GM23338 (cell line): ENCODE data around the gene WIF1. TPM values are rescaled to one million over a fixed set of nuclear protein-coding genes. Genes with fewer than 3 reads are reported as not detected.

Source experiments
- ATAC-seq: fragments of 200-7000 bp; cut with Tn5 transposase; 3 replicates; pipeline ENCODE4 v1.9.1; 2020
- DNase-seq: peaks from one replicate; pipeline ENCODE4 v3.0.0-alpha.2; 2015; ENCODE audit warnings: low spot score
- H2AFZ ChIP-seq: fragments of 200-600 bp; sonication (generic); 2 replicates; pipeline ENCODE4 v1.8.0; 2016; ENCODE audit warnings: antibody characterized with exemption, mild to moderate bottlenecking, moderate library complexity
- H3F3A ChIP-seq: fragments of 200-600 bp; sonication (generic); replicated peaks from 2 replicates; pipeline ENCODE4 v1.8.0; 2017; ENCODE audit warnings: antibody characterized with exemption, mixed run types, low read depth
- H3K27ac ChIP-seq: fragments of 200-600 bp; sonication (generic); 2 replicates; pipeline ENCODE4 v1.6.1; 2016; ENCODE audit warnings: low read depth
- H3K27me3 ChIP-seq: fragments of 200-600 bp; sonication (generic); 2 replicates; pipeline ENCODE4 v1.8.0; 2016; ENCODE audit warnings: mild to moderate bottlenecking, mixed run types, moderate library complexity; ENCODE audit not compliant: insufficient read depth
- H3K36me3 ChIP-seq: fragments of 200-600 bp; sonication (generic); 2 replicates; pipeline ENCODE4 v1.8.0; 2016; ENCODE audit warnings: mild to moderate bottlenecking; ENCODE audit not compliant: insufficient read depth
- H3K4me1 ChIP-seq: fragments of 200-600 bp; sonication (generic); 2 replicates; pipeline ENCODE4 v1.8.0; 2016; ENCODE audit warnings: mild to moderate bottlenecking, moderate library complexity; ENCODE audit not compliant: insufficient read depth
- H3K4me2 ChIP-seq: fragments of 200-600 bp; sonication (generic); 2 replicates; pipeline ENCODE4 v1.7.1; 2017; ENCODE audit warnings: mixed run types
- H3K4me3 ChIP-seq: fragments of 200-600 bp; sonication (generic); 2 replicates; pipeline ENCODE4 v1.6.1; 2016; ENCODE audit warnings: mixed run types
- H3K79me2 ChIP-seq: fragments of 200-600 bp; sonication (generic); replicated peaks from 2 replicates; pipeline ENCODE4 v1.8.0; 2017; ENCODE audit warnings: mild to moderate bottlenecking; ENCODE audit not compliant: insufficient read depth
- H3K9me2 ChIP-seq: fragments of 200-600 bp; sonication (generic); 2 replicates; pipeline ENCODE4 v1.8.0; 2017; ENCODE audit not compliant: insufficient read depth
- H4K20me1 ChIP-seq: fragments of 200-600 bp; sonication (generic); replicated peaks from 2 replicates; pipeline ENCODE4 v1.8.0; 2017; ENCODE audit warnings: mild to moderate bottlenecking; ENCODE audit not compliant: insufficient read depth
- H3K27ac Mint-ChIP-seq: 2 replicates; pipeline ENCODE4 v1.8.0; 2020; ENCODE audit warnings: inconsistent platforms, mild to moderate bottlenecking, moderate library complexity, mixed read lengths
- H3K27me3 Mint-ChIP-seq: 3 replicates; pipeline ENCODE4 v1.8.0; 2022; ENCODE audit warnings: low read depth, mild to moderate bottlenecking, moderate library complexity, mixed read lengths, inconsistent platforms; ENCODE audit not compliant: insufficient read depth, poor library complexity
- H3K36me3 Mint-ChIP-seq: 3 replicates; pipeline ENCODE4 v1.8.0; 2021; ENCODE audit warnings: low read depth, mild to moderate bottlenecking, inconsistent platforms, moderate library complexity, mixed read lengths
- H3K4me1 Mint-ChIP-seq: 3 replicates; pipeline ENCODE4 v1.8.0; 2020; ENCODE audit warnings: mild to moderate bottlenecking, inconsistent platforms, mixed read lengths
- H3K4me3 Mint-ChIP-seq: 3 replicates; pipeline ENCODE4 v1.8.0; 2021; ENCODE audit warnings: moderate library complexity, mild to moderate bottlenecking, inconsistent platforms, mixed read lengths
- H3K9me3 Mint-ChIP-seq: 3 replicates; pipeline ENCODE4 v1.8.0; 2020; ENCODE audit warnings: moderate library complexity, mild to moderate bottlenecking, inconsistent platforms, mixed read lengths
- CREB1 ChIP-seq: fragments of 250-450 bp; sonication (Bioruptor Pico); IDR thresholded peaks from 2 replicates; pipeline ENCODE4 v1.5.0; 2020; ENCODE audit warnings: low read depth, mild to moderate bottlenecking, moderate library complexity
- EZH2phosphoT487 ChIP-seq: fragments of 200-600 bp; sonication (generic); IDR thresholded peaks from one replicate; pipeline ENCODE4 v1.8.1; 2018; ENCODE audit warnings: antibody characterized with exemption; ENCODE audit not compliant: unreplicated experiment
- JUNB ChIP-seq: IDR thresholded peaks from one replicate; pipeline ENCODE4 v1.6.1; 2016; ENCODE audit warnings: antibody characterized with exemption; ENCODE audit not compliant: unreplicated experiment
- NANOG ChIP-seq: IDR thresholded peaks from 2 replicates; pipeline ENCODE4 v1.6.1; 2016; ENCODE audit warnings: antibody characterized with exemption, borderline replicate concordance
- STAT1 ChIP-seq: IDR thresholded peaks from one replicate; pipeline ENCODE4 v1.6.1; 2016; ENCODE audit warnings: antibody characterized with exemption; ENCODE audit not compliant: unreplicated experiment
- ZNF114 ChIP-seq: fragments of 250-450 bp; sonication (Bioruptor Pico); IDR thresholded peaks from 2 replicates; pipeline ENCODE4 v1.5.0; 2020; ENCODE audit warnings: mild to moderate bottlenecking, moderate library complexity
- polyA plus RNA-seq: library from polyadenylated mRNA; unstranded; fragments of >200 nt; fragmentation: Nextera tagmentation; extraction: Ambion mirVana; gene quantifications from 2 replicates; pipeline ENCODE4 v1.2.1, GENCODE V29; 2016
- total RNA-seq: library from RNA; depleted of rRNA; stranded (reverse); fragments of >200 nt; shearing (Covaris generic); gene quantifications from 2 replicates; pipeline ENCODE4 v1.2.3, GENCODE V29; 2014
- TF ChIP-seq, protein P1 (sequence below): fragments of 250-450 bp; sonication (Bioruptor Pico); IDR thresholded peaks from 2 replicates; pipeline ENCODE4 v1.5.0; 2020; ENCODE audit warnings: mild to moderate bottlenecking, moderate library complexity
- TF ChIP-seq, protein P2 (sequence below): IDR thresholded peaks from one replicate; pipeline ENCODE4 v1.6.1; 2018; ENCODE audit warnings: antibody characterized with exemption; ENCODE audit not compliant: unreplicated experiment
- TF ChIP-seq, protein P3 (sequence below): IDR thresholded peaks from 2 replicates; pipeline ENCODE4 v1.6.1; 2016; ENCODE audit warnings: antibody characterized with exemption
- TF ChIP-seq, protein P4 (sequence below), 2 experiments: fragments of 200-600 bp in 1 of 2; sonication (generic) in 1 of 2; conservative IDR thresholded peaks; 2 replicates each; pipeline versions ENCODE4 v1.5.1 to v1.6.1; 2016 to 2017; ENCODE audit warnings: antibody characterized with exemption in 2 of 2, low read depth in 2 of 2, mild to moderate bottlenecking in 2 of 2, moderate library complexity in 1 of 2

Gene WIF1
- total and polyA plus RNA-seq, 2 experiments from 2014 or later: 4.1 to 4.2 TPM

DNA sequence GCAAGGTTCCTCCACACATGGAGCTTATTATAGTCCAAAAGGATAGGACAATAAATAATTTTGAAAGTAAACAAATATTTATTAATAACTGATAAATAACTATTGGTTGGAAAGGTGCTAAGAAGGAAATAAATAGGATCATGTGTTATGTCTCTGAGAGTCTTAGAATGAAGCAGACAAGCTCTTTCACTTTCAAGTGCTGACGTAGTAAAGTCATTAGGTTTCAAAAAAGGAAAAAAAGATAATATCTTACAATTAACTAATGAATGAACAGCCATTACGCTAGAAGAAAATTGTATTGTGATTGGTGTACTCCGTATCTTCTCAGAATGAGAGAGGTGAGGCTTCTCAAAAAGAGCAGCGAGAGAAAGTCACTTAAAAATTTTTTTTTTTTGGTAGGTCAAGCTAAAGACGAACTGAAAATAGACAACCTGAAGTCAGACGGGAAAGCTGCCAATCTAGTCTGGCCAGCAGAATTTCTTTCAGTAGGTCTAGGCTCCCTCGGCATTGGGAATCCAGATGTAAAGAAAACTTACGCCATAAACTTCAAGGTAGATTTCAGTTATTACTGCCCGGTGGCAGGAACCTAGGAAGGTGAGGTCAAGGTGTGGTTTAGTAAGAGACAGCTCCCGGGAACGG, 47.7 kb upstream of the WIF1 start (continued):
- TF ChIP-seq, protein P1, sequence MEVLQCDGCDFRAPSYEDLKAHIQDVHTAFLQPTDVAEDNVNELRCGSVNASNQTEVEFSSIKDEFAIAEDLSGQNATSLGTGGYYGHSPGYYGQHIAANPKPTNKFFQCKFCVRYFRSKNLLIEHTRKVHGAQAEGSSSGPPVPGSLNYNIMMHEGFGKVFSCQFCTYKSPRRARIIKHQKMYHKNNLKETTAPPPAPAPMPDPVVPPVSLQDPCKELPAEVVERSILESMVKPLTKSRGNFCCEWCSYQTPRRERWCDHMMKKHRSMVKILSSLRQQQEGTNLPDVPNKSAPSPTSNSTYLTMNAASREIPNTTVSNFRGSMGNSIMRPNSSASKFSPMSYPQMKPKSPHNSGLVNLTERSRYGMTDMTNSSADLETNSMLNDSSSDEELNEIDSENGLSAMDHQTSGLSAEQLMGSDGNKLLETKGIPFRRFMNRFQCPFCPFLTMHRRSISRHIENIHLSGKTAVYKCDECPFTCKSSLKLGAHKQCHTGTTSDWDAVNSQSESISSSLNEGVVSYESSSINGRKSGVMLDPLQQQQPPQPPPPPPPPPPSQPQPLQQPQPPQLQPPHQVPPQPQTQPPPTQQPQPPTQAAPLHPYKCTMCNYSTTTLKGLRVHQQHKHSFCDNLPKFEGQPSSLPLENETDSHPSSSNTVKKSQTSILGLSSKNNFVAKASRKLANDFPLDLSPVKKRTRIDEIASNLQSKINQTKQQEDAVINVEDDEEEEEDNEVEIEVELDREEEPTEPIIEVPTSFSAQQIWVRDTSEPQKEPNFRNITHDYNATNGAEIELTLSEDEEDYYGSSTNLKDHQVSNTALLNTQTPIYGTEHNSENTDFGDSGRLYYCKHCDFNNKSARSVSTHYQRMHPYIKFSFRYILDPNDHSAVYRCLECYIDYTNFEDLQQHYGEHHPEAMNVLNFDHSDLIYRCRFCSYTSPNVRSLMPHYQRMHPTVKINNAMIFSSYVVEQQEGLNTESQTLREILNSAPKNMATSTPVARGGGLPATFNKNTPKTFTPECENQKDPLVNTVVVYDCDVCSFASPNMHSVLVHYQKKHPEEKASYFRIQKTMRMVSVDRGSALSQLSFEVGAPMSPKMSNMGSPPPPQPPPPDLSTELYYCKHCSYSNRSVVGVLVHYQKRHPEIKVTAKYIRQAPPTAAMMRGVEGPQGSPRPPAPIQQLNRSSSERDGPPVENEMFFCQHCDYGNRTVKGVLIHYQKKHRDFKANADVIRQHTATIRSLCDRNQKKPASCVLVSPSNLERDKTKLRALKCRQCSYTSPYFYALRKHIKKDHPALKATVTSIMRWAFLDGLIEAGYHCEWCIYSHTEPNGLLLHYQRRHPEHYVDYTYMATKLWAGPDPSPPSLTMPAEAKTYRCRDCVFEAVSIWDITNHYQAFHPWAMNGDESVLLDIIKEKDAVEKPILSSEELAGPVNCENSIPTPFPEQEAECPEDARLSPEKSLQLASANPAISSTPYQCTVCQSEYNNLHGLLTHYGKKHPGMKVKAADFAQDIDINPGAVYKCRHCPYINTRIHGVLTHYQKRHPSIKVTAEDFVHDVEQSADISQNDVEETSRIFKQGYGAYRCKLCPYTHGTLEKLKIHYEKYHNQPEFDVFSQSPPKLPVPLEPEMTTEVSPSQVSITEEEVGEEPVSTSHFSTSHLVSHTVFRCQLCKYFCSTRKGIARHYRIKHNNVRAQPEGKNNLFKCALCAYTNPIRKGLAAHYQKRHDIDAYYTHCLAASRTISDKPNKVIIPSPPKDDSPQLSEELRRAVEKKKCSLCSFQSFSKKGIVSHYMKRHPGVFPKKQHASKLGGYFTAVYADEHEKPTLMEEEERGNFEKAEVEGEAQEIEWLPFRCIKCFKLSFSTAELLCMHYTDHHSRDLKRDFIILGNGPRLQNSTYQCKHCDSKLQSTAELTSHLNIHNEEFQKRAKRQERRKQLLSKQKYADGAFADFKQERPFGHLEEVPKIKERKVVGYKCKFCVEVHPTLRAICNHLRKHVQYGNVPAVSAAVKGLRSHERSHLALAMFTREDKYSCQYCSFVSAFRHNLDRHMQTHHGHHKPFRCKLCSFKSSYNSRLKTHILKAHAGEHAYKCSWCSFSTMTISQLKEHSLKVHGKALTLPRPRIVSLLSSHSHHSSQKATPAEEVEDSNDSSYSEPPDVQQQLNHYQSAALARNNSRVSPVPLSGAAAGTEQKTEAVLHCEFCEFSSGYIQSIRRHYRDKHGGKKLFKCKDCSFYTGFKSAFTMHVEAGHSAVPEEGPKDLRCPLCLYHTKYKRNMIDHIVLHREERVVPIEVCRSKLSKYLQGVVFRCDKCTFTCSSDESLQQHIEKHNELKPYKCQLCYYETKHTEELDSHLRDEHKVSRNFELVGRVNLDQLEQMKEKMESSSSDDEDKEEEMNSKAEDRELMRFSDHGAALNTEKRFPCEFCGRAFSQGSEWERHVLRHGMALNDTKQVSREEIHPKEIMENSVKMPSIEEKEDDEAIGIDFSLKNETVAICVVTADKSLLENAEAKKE (CRISPR knock-in tag): no peak
- no peak for TF ChIP-seq CREB1

DNA sequence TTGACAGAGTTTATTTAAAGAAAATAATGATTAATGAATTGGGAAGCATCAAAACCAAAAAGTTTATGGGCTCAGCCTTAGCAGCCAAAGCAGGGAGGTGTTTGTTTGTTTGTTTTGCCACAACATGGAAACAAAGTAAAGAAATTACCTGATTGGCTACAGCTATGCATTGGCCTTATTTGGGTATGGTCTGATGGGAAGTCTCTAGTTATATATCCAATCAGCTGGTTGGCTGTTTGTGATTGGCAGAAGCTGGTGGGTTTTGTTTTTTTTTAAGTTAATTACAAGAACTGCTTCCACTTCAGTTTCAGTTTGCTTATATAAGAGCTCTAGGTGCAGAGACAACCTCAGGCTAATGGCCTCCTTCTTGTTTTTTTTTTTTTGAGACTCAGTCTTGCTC, 43.7 kb upstream of the WIF1 start:
- Mint-ChIP-seq H3K27me3 (peaks cover 13% of the 10 kb centered on the region), H3K27ac (no peak overlapping the region), H3K9me3 (peaks cover 8% of the 10 kb centered on the region; the same call in 2 of the 3 replicates), H3K4me3 (no peak overlapping the region), H3K36me3 (peaks cover 8% of the 10 kb centered on the region; the same call in 1 of the 3 replicates), H3K4me1 (no peaks in the 10 kb centered on the region)
- Histone ChIP-seq H3K79me2 (peaks cover 3% of the 10 kb centered on the region; the same call in 1 of the 2 replicates), H3K27ac (no peak overlapping the region), H3K4me2 (no peak overlapping the region), H4K20me1 (no peaks in the 10 kb centered on the region), H2AFZ (no peak overlapping the region), H3K9me2 (no peaks in the 10 kb centered on the region), H3K4me3 (no peak overlapping the region), H3F3A (no peaks in the 10 kb centered on the region), H3K4me1 (no peaks in the 10 kb centered on the region), H3K36me3 (no peaks in the 10 kb centered on the region), H3K27me3 (peaks cover 6% of the 10 kb centered on the region)
- DNase-seq (no peak), ATAC-seq (no peak)
- TF ChIP-seq, protein P2, sequence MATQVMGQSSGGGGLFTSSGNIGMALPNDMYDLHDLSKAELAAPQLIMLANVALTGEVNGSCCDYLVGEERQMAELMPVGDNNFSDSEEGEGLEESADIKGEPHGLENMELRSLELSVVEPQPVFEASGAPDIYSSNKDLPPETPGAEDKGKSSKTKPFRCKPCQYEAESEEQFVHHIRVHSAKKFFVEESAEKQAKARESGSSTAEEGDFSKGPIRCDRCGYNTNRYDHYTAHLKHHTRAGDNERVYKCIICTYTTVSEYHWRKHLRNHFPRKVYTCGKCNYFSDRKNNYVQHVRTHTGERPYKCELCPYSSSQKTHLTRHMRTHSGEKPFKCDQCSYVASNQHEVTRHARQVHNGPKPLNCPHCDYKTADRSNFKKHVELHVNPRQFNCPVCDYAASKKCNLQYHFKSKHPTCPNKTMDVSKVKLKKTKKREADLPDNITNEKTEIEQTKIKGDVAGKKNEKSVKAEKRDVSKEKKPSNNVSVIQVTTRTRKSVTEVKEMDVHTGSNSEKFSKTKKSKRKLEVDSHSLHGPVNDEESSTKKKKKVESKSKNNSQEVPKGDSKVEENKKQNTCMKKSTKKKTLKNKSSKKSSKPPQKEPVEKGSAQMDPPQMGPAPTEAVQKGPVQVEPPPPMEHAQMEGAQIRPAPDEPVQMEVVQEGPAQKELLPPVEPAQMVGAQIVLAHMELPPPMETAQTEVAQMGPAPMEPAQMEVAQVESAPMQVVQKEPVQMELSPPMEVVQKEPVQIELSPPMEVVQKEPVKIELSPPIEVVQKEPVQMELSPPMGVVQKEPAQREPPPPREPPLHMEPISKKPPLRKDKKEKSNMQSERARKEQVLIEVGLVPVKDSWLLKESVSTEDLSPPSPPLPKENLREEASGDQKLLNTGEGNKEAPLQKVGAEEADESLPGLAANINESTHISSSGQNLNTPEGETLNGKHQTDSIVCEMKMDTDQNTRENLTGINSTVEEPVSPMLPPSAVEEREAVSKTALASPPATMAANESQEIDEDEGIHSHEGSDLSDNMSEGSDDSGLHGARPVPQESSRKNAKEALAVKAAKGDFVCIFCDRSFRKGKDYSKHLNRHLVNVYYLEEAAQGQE: no peak
- TF ChIP-seq, protein P3, sequence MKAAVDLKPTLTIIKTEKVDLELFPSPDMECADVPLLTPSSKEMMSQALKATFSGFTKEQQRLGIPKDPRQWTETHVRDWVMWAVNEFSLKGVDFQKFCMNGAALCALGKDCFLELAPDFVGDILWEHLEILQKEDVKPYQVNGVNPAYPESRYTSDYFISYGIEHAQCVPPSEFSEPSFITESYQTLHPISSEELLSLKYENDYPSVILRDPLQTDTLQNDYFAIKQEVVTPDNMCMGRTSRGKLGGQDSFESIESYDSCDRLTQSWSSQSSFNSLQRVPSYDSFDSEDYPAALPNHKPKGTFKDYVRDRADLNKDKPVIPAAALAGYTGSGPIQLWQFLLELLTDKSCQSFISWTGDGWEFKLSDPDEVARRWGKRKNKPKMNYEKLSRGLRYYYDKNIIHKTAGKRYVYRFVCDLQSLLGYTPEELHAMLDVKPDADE: no peak
- TF ChIP-seq ZNF114 (CRISPR knock-in tag) (no peak), JUNB (no peak), STAT1 (no peak), NANOG (no peak), CREB1 (no peak), EZH2phosphoT487 (no peak)
- TF ChIP-seq, protein P4, sequence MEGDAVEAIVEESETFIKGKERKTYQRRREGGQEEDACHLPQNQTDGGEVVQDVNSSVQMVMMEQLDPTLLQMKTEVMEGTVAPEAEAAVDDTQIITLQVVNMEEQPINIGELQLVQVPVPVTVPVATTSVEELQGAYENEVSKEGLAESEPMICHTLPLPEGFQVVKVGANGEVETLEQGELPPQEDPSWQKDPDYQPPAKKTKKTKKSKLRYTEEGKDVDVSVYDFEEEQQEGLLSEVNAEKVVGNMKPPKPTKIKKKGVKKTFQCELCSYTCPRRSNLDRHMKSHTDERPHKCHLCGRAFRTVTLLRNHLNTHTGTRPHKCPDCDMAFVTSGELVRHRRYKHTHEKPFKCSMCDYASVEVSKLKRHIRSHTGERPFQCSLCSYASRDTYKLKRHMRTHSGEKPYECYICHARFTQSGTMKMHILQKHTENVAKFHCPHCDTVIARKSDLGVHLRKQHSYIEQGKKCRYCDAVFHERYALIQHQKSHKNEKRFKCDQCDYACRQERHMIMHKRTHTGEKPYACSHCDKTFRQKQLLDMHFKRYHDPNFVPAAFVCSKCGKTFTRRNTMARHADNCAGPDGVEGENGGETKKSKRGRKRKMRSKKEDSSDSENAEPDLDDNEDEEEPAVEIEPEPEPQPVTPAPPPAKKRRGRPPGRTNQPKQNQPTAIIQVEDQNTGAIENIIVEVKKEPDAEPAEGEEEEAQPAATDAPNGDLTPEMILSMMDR (conservative IDR thresholded peaks at IDR 0.05; ENCODE audit: low read depth in 2 of 2): no peak
